Adrenal gland (tissue), 12 donors: Measurements from ENCODE around the gene COQ6. TPM values are rescaled to one million over a fixed set of nuclear protein-coding genes. Genes with fewer than 3 reads are reported as not detected.
"Not testable (repeated sequence)": the region's sequence is repeated elsewhere in the genome, so short reads cannot be mapped to it uniquely, and the experiment has no call there.

ENCODE experiments used
- DNase-seq, 7 donors: peaks; one replicate each; pipeline ENCODE4 v3.0.0-alpha.2; 2019 to 2020
- H3K27ac ChIP-seq, 5 donors: fragments of 200-600 bp; sonication (generic) in 4 of 5; 1 replicate in 3 of 5; 2 replicates in 2 of 5; pipeline versions ENCODE4 v1.5.1 to v1.8.0; 2016 to 2020; ENCODE audit warnings: mild to moderate bottlenecking in 1 of 5
- H3K27me3 ChIP-seq: fragments of 200-600 bp; 2 replicates; pipeline ENCODE4 v1.8.0; 2021
- H3K36me3 ChIP-seq, 2 donors: fragments of 200-600 bp; replicated peaks in 1 of 2; 1 replicate in 1 of 2; 2 replicates in 1 of 2; pipeline versions ENCODE4 v1.5.1 to v1.8.0; 2018 to 2022
- H3K4me1 ChIP-seq, 2 donors: fragments of 200-600 bp; replicated peaks in 1 of 2; 1 replicate in 1 of 2; 2 replicates in 1 of 2; pipeline versions ENCODE4 v1.5.1 to v1.8.0; 2018 to 2021
- H3K4me3 ChIP-seq, 4 donors: fragments of 200-600 bp; sonication (generic) in 3 of 4; one replicate each; pipeline ENCODE4 v1.5.1; 2016 to 2018
- H3K9me3 ChIP-seq, 3 donors: fragments of 200-600 bp; sonication (generic) in 1 of 3; replicated peaks in 1 of 3; 1 replicate in 2 of 3; 2 replicates in 1 of 3; pipeline versions ENCODE4 v1.5.1 to v1.8.0; 2016 to 2021
- POLR2A ChIP-seq, 2 donors: fragments of 450-650 bp; IDR thresholded peaks; one replicate each; pipeline ENCODE4 v1.6.1; 2017; ENCODE audit warnings: antibody characterized with exemption in 2 of 2, mild to moderate bottlenecking in 2 of 2, moderate library complexity in 1 of 2
- WGBS, 4 donors: extraction: QIAGEN DNeasy Blood & Tissue Kit in 2 of 4; methylation state at CpG; one replicate each; pipeline versions ENCODE4 v1.1.5 to v1.1.7; 2013 to 2017; 5-methylcytosine and 5-hydroxymethylcytosine counted together
- intact Hi-C, 2 donors: fragments of 100-400 bp; cut with DNase I; formaldehyde crosslinking; loops; one replicate each; pipeline versions ENCODE4 v1.14.1 to v1.15.0; 2022 to 2023
- polyA plus RNA-seq, 3 donors: library from polyadenylated mRNA; stranded (reverse); fragments of 200-250 nt in 2 of 3; fragments of 350-450 nt in 1 of 3; fragmentation: Illumina TruSeq in 1 of 3; extraction: RNeasy Lipid Tissue Mini Kit (QIAGEN cat#74804) in 1 of 3; gene quantifications; one replicate each; pipeline ENCODE4 v1.2.3, GENCODE V29; 2013 to 2014
- total RNA-seq, 9 donors: library from RNA; depleted of rRNA in 4 of 9; stranded (reverse); fragments of >200 nt in 4 of 9; fragments of 120-200 nt in 1 of 9; fragmentation: NEBNext Ultra II Directional in 1 of 9; extraction: Animal tissue kit (Norgen Biotek cat#: 25700) in 1 of 9; gene quantifications; one replicate each; pipeline versions ENCODE4 v1.1.0 to v1.2.4, GENCODE V29; 2013 to 2023
- TF ChIP-seq, protein P1 (sequence below), 6 experiments: fragments of 450-650 bp in 4 of 6; fragments of 200-600 bp in 2 of 6; sonication (generic) in 1 of 6; IDR thresholded peaks; 1 replicate in 5 of 6; 2 replicates in 1 of 6; pipeline versions ENCODE4 v1.5.1 to v1.8.0; 2016 to 2021; ENCODE audit warnings: antibody characterized with exemption in 6 of 6, mild to moderate bottlenecking in 2 of 6, moderate library complexity in 1 of 6
- donor health status: healthy with polysubstance abuse.
- donor health status: Bipolar disorder and iron deficiency.
- donor health status: DM: yes; HTN: yes; CAD: no.
- donor health status: DM: no; HTN: no; CAD: no.
- donor health status: DM: no; HTN: no; CAD: no.
- donor health status: DM: yes; HTN: yes; CAD: no.

The COQ6 gene
- total and polyA plus RNA-seq, 12 donors = 37.4 to 144 (median 62.5) TPM

DNA sequence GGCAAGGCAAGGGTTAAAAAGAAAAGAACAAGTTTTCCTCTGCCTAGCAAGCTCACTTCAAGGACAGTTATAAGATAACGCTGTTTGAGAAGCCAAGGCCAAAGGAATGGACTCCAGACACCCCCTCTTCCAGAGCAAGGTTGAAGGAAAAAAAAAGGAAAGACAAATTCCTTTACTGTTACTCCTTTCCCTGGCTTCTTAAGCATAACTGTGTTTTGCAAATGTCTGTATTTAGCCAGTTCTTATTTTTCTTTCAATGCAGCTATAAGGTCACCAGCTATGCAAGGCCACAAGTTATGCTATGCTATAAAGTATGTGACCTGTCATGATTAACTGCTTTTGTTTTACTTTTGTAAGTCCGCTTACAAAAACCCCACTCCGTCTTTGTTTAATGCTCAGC lies 36.8 kb upstream of the COQ6 start:
- peak overlapping the region in 4 of 5 donors; percentile 3 to 62 (median 8) for H3K27ac ChIP-seq
- peak in 2 of 7 donors; percentile 31 to 40 for DNase-seq
- H3K9me3 ChIP-seq = no peaks in the 10 kb centered on the region
- no peak overlapping the region for H3K4me3 ChIP-seq
- intact Hi-C loops = no loop called here
- no peaks in the 10 kb centered on the region for H3K27me3 ChIP-seq
- H3K4me1 ChIP-seq = peaks cover 11 to 50% of the 10 kb centered on the region in 2 donors
- WGBS, 4 donors = 36 to 47% (median 40%) methylated on average over 3 of the region's 3 CpGs
- peaks cover 0 to 33% of the 10 kb centered on the region in 2 donors for H3K36me3 ChIP-seq
- TF ChIP-seq, protein P1, sequence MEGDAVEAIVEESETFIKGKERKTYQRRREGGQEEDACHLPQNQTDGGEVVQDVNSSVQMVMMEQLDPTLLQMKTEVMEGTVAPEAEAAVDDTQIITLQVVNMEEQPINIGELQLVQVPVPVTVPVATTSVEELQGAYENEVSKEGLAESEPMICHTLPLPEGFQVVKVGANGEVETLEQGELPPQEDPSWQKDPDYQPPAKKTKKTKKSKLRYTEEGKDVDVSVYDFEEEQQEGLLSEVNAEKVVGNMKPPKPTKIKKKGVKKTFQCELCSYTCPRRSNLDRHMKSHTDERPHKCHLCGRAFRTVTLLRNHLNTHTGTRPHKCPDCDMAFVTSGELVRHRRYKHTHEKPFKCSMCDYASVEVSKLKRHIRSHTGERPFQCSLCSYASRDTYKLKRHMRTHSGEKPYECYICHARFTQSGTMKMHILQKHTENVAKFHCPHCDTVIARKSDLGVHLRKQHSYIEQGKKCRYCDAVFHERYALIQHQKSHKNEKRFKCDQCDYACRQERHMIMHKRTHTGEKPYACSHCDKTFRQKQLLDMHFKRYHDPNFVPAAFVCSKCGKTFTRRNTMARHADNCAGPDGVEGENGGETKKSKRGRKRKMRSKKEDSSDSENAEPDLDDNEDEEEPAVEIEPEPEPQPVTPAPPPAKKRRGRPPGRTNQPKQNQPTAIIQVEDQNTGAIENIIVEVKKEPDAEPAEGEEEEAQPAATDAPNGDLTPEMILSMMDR (IDR thresholded peaks at IDR 0.05) = no peak
- no peak for TF ChIP-seq POLR2A (IDR thresholded peaks at IDR 0.05)

- 64 to 81% (median 72%) methylated on average over 6 of the region's 6 CpGs for WGBS, 4 donors
- Histone ChIP-seq H3K4me1 (peaks cover 0 to 24% of the 10 kb centered on the region in 2 donors), H3K4me3 (no peak overlapping the region), H3K27ac (peak overlapping the region in 1 of 5 donors; percentile 21), H3K36me3 (peaks cover 0 to 39% of the 10 kb centered on the region in 2 donors), H3K27me3 (no peaks in the 10 kb centered on the region), H3K9me3 (no peaks in the 10 kb centered on the region)
- DNase-seq = no peak
- intact Hi-C loops = no loop called here
- TF ChIP-seq POLR2A (IDR thresholded peaks at IDR 0.05) = no peak
- TF ChIP-seq, protein P1 (IDR thresholded peaks at IDR 0.05) = no peak
Observed at GRCh38 chr14:73916324-73916723, 33.8 kb upstream of the COQ6 start.

GRCh38 chr14:73919457-73919856 lies 30.6 kb upstream of the COQ6 start:
- H3K4me1 ChIP-seq, H3K27me3 ChIP-seq, DNase-seq, H3K9me3 ChIP-seq, intact Hi-C loops, H3K27ac ChIP-seq, H3K4me3 ChIP-seq: not testable (repeated sequence)
- 98 to 100% (median 100%) methylated on average over 2 of the region's 2 CpGs for WGBS, 4 donors
- H3K36me3 ChIP-seq = peaks cover 0 to 68% of the 10 kb centered on the region in 2 donors

GRCh38 chr14:73924337-73924736 lies 25.8 kb upstream of the COQ6 start:
- no peaks in the 10 kb centered on the region for H3K9me3 ChIP-seq
- H3K36me3 ChIP-seq = peaks cover 0 to 96% of the 10 kb centered on the region in 2 donors
- no peak overlapping the region for H3K4me3 ChIP-seq
- no peak for DNase-seq
- intact Hi-C loops = no loop called here
- TF ChIP-seq POLR2A (IDR thresholded peaks at IDR 0.05) = no peak
- TF ChIP-seq, protein P1 (IDR thresholded peaks at IDR 0.05) = no peak
- H3K27me3 ChIP-seq = no peaks in the 10 kb centered on the region
- H3K27ac ChIP-seq = no peak overlapping the region
- no peaks in the 10 kb centered on the region for H3K4me1 ChIP-seq
- 80 to 87% (median 85%) methylated on average over 5 of the region's 5 CpGs for WGBS, 4 donors

DNA sequence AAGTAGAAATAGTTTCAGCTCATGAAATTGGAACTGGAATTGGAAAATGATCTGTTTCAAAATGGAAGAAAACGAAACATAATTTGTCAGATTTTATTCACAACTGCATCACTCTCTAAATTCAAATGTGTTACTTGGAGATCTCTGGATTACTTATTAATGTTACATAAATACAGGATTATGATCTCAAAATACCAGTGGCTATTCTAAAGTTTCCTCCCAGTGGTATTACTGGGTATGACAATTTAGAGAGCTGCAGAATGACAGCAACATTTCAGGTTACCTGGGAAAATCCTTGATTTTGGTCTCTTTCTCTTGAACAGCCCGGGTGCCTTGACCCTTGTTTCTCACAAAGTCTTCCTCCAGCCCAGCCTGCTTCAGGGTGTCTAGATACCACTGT lies 14.4 kb upstream of the COQ6 start:
- DNase-seq = no peak
- peaks cover 0 to 77% of the 10 kb centered on the region in 2 donors for H3K36me3 ChIP-seq
- peaks cover 0 to 7% of the 10 kb centered on the region in 2 donors for H3K4me1 ChIP-seq
- H3K9me3 ChIP-seq = no peaks in the 10 kb centered on the region
- H3K4me3 ChIP-seq = no peak overlapping the region
- 54 to 71% (median 66%) methylated on average over 2 of the region's 2 CpGs for WGBS, 4 donors
- peak overlapping the region in 1 of 5 donors; percentile 4 for H3K27ac ChIP-seq
- no peaks in the 10 kb centered on the region for H3K27me3 ChIP-seq
- TF ChIP-seq, protein P1 (IDR thresholded peaks at IDR 0.05) = peak in 5 of 6 experiments; percentile 26 to 45 (median 40)
- TF ChIP-seq POLR2A (IDR thresholded peaks at IDR 0.05) = no peak
- intact Hi-C loops = no loop called here
